K562 (cell line): ENCODE data around the gene SLC27A4. TPM values are rescaled to one million over a fixed set of nuclear protein-coding genes. Genes with fewer than 3 reads are reported as not detected.

Experiments
- ARID4B ChIP-seq: sonication (generic); formaldehyde crosslinking; IDR thresholded peaks from 2 replicates; pipeline ENCODE4 v1.8.0; 2022; ENCODE audit warnings: mild to moderate bottlenecking, missing genetic modification reagents
- ATF3 ChIP-seq, 2 experiments: fragments of 450-650 bp in 1 of 2; sonication (generic) in 1 of 2; formaldehyde crosslinking in 1 of 2; IDR thresholded peaks in 1 of 2; conservative IDR thresholded peaks in 1 of 2; 2 replicates each; pipeline versions ENCODE4 v1.6.1 to v1.8.1; 2016 to 2023; ENCODE audit warnings: mild to moderate bottlenecking in 2 of 2, moderate library complexity in 2 of 2, inconsistent platforms in 1 of 2, missing genetic modification reagents in 1 of 2
- CREM ChIP-seq: IDR thresholded peaks from 2 replicates; pipeline ENCODE4 v1.6.1; 2014; ENCODE audit warnings: antibody characterized with exemption, low read depth
- DACH1 ChIP-seq: fragments of 450-650 bp; IDR thresholded peaks from 2 replicates; pipeline ENCODE4 v1.6.1; 2018; ENCODE audit not compliant: partially characterized antibody
- DLX4 ChIP-seq: fragments of 250-450 bp; sonication (Bioruptor Pico); IDR thresholded peaks from 2 replicates; pipeline ENCODE4 v1.6.1; 2021; ENCODE audit warnings: mild to moderate bottlenecking
- DPF2 ChIP-seq: fragments of 450-650 bp; IDR thresholded peaks from 2 replicates; pipeline ENCODE4 v1.6.1; 2016
- HMGXB4 ChIP-seq: sonication (generic); formaldehyde crosslinking; IDR thresholded peaks from 2 replicates; pipeline ENCODE4 v1.8.1; 2023; ENCODE audit warnings: mild to moderate bottlenecking, missing genetic modification reagents
- MCM7 ChIP-seq, 2 experiments: fragments of 450-650 bp; IDR thresholded peaks; 2 replicates each; pipeline ENCODE4 v1.6.1; 2016 to 2018
- MTA3 ChIP-seq: fragments of 450-650 bp; formaldehyde crosslinking; IDR thresholded peaks from 2 replicates; pipeline ENCODE4 v1.6.1; 2017; ENCODE audit warnings: mild to moderate bottlenecking, borderline replicate concordance
- NFYB ChIP-seq: IDR thresholded peaks from 2 replicates; pipeline ENCODE4 v1.6.1; 2011; ENCODE audit warnings: mild to moderate bottlenecking, moderate library complexity; ENCODE audit not compliant: insufficient read length; ENCODE audit errors: extremely low read depth
- POU5F1 ChIP-seq: fragments of 150-350 bp; IDR thresholded peaks from 2 replicates; pipeline ENCODE4 v1.6.1; 2014; ENCODE audit warnings: borderline replicate concordance, low read length, low read depth, mild to moderate bottlenecking; ENCODE audit not compliant: partially characterized antibody
- SIRT6 ChIP-seq: IDR thresholded peaks from one replicate; pipeline ENCODE4 v1.6.1; 2012; ENCODE audit warnings: low read depth, mild to moderate bottlenecking, control low read depth, inconsistent platforms, low read length, moderate library complexity
- SREBF2 ChIP-seq: sonication (generic); formaldehyde crosslinking; IDR thresholded peaks from 2 replicates; pipeline ENCODE4 v1.4.0; 2020; ENCODE audit warnings: mild to moderate bottlenecking, missing genetic modification reagents
- ZNF263 ChIP-seq: sonication (generic); formaldehyde crosslinking; IDR thresholded peaks from 2 replicates; pipeline ENCODE4 v1.8.0; 2022; ENCODE audit warnings: mild to moderate bottlenecking, missing genetic modification reagents, borderline replicate concordance
- ZNF445 ChIP-seq: fragments of 250-450 bp; sonication (Bioruptor Pico); IDR thresholded peaks from 2 replicates; pipeline ENCODE4 v1.4.0; 2020; ENCODE audit warnings: low read depth, mild to moderate bottlenecking, moderate library complexity
- ZNF511 ChIP-seq: sonication (generic); formaldehyde crosslinking; IDR thresholded peaks from 2 replicates; pipeline ENCODE4 v1.8.0; 2022; ENCODE audit warnings: mild to moderate bottlenecking, missing genetic modification reagents
- polyA plus RNA-seq, 8 experiments: library from polyadenylated mRNA; depleted of rRNA in 4 of 8; stranded (reverse) in 5 of 8; unstranded in 3 of 8; fragments of >200 nt; fragmentation: Nextera tagmentation in 2 of 8; fragmentation: Illumina TruSeq in 1 of 8; extraction: Ambion mirVana in 2 of 8; extraction: Trizol in 1 of 8; gene quantifications; 2 replicates each; pipeline versions ENCODE4 v1.2.1 to v1.2.3, GENCODE V29; 2011 to 2014; ENCODE audit warnings: inconsistent platforms in 1 of 8, missing spikeins in 1 of 8
- total RNA-seq, 7 experiments: library from RNA; depleted of rRNA in 6 of 7; stranded (reverse); fragments of >200 nt in 6 of 7; fragmentation: Illumina TruSeq in 2 of 7; extraction: Trizol in 2 of 7; gene quantifications; 2 replicates each; pipeline versions ENCODE4 v1.2.1 to v1.2.3, GENCODE V29; 2011 to 2021; ENCODE audit warnings: low replicate concordance in 1 of 7

SLC27A4 gene
- total and polyA plus RNA-seq, 9 of the 15 experiments (the other 6 are each of a cell fraction or from before 2014, with no cell fraction given), result 0.25 to 35.7 (median 14.0) TPM

- TF ChIP-seq HMGXB4 (CRISPR knock-in tag), result no peak
- TF ChIP-seq ATF3 (IDR thresholded peaks at IDR 0.05), result peak; percentile 62; the same call in 1 of the 2 replicates
- 0 out of 2 replicates have a peak, but pooled peaks have one; percentile 37 for TF ChIP-seq ATF3 (CRISPR knock-in tag; conservative IDR thresholded peaks at IDR 0.05)
- no peak for TF ChIP-seq SIRT6
- 0 out of 2 replicates have a peak, but pooled peaks have one; percentile 32 for TF ChIP-seq ZNF511
- TF ChIP-seq ZNF445 (CRISPR knock-in tag), result no peak
- no peak for TF ChIP-seq POU5F1
- no peak for TF ChIP-seq MCM7 (IDR thresholded peaks at IDR 0.05)
- TF ChIP-seq NFYB, result no peak
- TF ChIP-seq DACH1, result peak; percentile 56
- peak; percentile 86; the same call in 1 of the 2 replicates for TF ChIP-seq ARID4B (CRISPR knock-in tag)
- TF ChIP-seq MTA3, result 0 out of 2 replicates have a peak, but pooled peaks have one; percentile 29
- no peak for TF ChIP-seq SREBF2 (CRISPR knock-in tag)
- TF ChIP-seq DPF2, result no peak
- TF ChIP-seq CREM, result peak; percentile 75
- no peak for TF ChIP-seq DLX4
- no peak for TF ChIP-seq ZNF263 (CRISPR knock-in tag)
These were observed 30.7 kb downstream of the SLC27A4 start, which contains the start of gene URM1 (continued) for GRCh38 chr9:128370752-128371629.
